Measurements from ENCODE around the gene PHLDA3.
"Not testable (repeated sequence)": the region's sequence is repeated elsewhere in the genome, so short reads cannot be mapped to it uniquely, and the experiment has no call there.

Gene PHLDA3

GRCh38 chr1:201485184-201485774 is 16.3 kb upstream of the PHLDA3 start:
- no peak for DNase-seq

- DNase-seq: no peak
Observed at GRCh38 chr1:201483373-201483949, 14.5 kb upstream of the PHLDA3 start.

- DNase-seq: no peak
Observed at GRCh38 chr1:201482755-201483154, 13.8 kb upstream of the PHLDA3 start.

- DNase-seq: peak; percentile 82
Observed at GRCh38 chr1:201481761-201482493, 12.9 kb upstream of the PHLDA3 start.

GRCh38 chr1:201481004-201481380 is 12.0 kb upstream of the PHLDA3 start:
- DNase-seq: no peak

- peak; percentile 70 for DNase-seq
Observed at GRCh38 chr1:201480231-201481003, 11.4 kb upstream of the PHLDA3 start.

GRCh38 chr1:201479201-201479730 is 10.3 kb upstream of the PHLDA3 start:
- DNase-seq: no peak

GRCh38 chr1:201478666-201479065 is 9.7 kb upstream of the PHLDA3 start:
- DNase-seq: not testable (repeated sequence)

GRCh38 chr1:201476670-201477344 is 7.8 kb upstream of the PHLDA3 start:
- DNase-seq: no peak

GRCh38 chr1:201475915-201476669 is 7.1 kb upstream of the PHLDA3 start:
- no peak for DNase-seq

- no peak for DNase-seq
Observed at GRCh38 chr1:201475130-201475529, 6.1 kb upstream of the PHLDA3 start.

- no peak for DNase-seq
Observed at GRCh38 chr1:201473296-201473695, 4.3 kb upstream of the PHLDA3 start.

- DNase-seq: not testable (repeated sequence)
Observed at GRCh38 chr1:201472321-201472720, 3.3 kb upstream of the PHLDA3 start.

- DNase-seq: no peak
Observed at GRCh38 chr1:201471772-201472171, 2.8 kb upstream of the PHLDA3 start.

GRCh38 chr1:201470581-201470980 is 1.6 kb upstream of the PHLDA3 start:
- DNase-seq: no peak

- no peak for DNase-seq
Observed at GRCh38 chr1:201469645-201470074, 672 bp upstream of the PHLDA3 start.

GRCh38 chr1:201468501-201468843 is 516 bp downstream of the PHLDA3 start:
- DNase-seq: no peak

GRCh38 chr1:201466492-201466891 is 2.5 kb downstream of the PHLDA3 start:
- no peak for DNase-seq

- no peak for DNase-seq
Observed at GRCh38 chr1:201465698-201466290, 3.2 kb downstream of the PHLDA3 start.

- no peak for DNase-seq
Observed at GRCh38 chr1:201463071-201463552, 5.9 kb downstream of the PHLDA3 start.

- DNase-seq: no peak
Observed at GRCh38 chr1:201461645-201462441, 7.1 kb downstream of the PHLDA3 start.
